Stomach (tissue), 4 donors: ENCODE data around the gene SP100.

Source experiments
- CTCF ChIP-seq, 7 experiments: fragments of 450-650 bp in 4 of 7; fragments of 200-600 bp in 3 of 7; sonication (generic) in 3 of 7; IDR thresholded peaks; one replicate each; pipeline ENCODE4 v1.5.1; 2016 to 2019; ENCODE audit warnings: antibody characterized with exemption in 7 of 7, control low read depth in 2 of 7, mild to moderate bottlenecking in 1 of 7
- POLR2A ChIP-seq, 4 donors: fragments of 450-650 bp; IDR thresholded peaks; one replicate each; pipeline ENCODE4 v1.6.1; 2016; ENCODE audit warnings: antibody characterized with exemption in 4 of 4, control low read depth in 2 of 4, mild to moderate bottlenecking in 1 of 4, moderate library complexity in 1 of 4
- POLR2AphosphoS5 ChIP-seq, 3 donors: sonication (generic); formaldehyde crosslinking; IDR thresholded peaks; one replicate each; pipeline ENCODE4 v1.6.1; 2016; ENCODE audit warnings: antibody characterized with exemption in 3 of 3

- TF ChIP-seq POLR2A (IDR thresholded peaks at IDR 0.05) (no peak), CTCF (IDR thresholded peaks at IDR 0.05) (no peak), POLR2AphosphoS5 (IDR thresholded peaks at IDR 0.05) (no peak)
Observed at GRCh38 chr2:230447455-230448451, 31.8 kb downstream of the SP100 start.
